Stomach (tissue), 4 donors: ENCODE measurements around the gene UNC45A.

Source experiments
- EP300 ChIP-seq: sonication (generic); formaldehyde crosslinking; IDR thresholded peaks from one replicate; pipeline ENCODE4 v1.6.1; 2017; ENCODE audit warnings: antibody characterized with exemption
- POLR2A ChIP-seq, 4 donors: fragments of 450-650 bp; IDR thresholded peaks; one replicate each; pipeline ENCODE4 v1.6.1; 2016; ENCODE audit warnings: antibody characterized with exemption in 4 of 4, control low read depth in 2 of 4, mild to moderate bottlenecking in 1 of 4, moderate library complexity in 1 of 4
- POLR2AphosphoS5 ChIP-seq, 3 donors: sonication (generic); formaldehyde crosslinking; IDR thresholded peaks; one replicate each; pipeline ENCODE4 v1.6.1; 2016; ENCODE audit warnings: antibody characterized with exemption in 3 of 3
- TF ChIP-seq, protein P1 (sequence below), 7 experiments: fragments of 450-650 bp in 4 of 7; fragments of 200-600 bp in 3 of 7; sonication (generic) in 3 of 7; IDR thresholded peaks; one replicate each; pipeline ENCODE4 v1.5.1; 2016 to 2019; ENCODE audit warnings: antibody characterized with exemption in 7 of 7, control low read depth in 2 of 7, mild to moderate bottlenecking in 1 of 7

DNA sequence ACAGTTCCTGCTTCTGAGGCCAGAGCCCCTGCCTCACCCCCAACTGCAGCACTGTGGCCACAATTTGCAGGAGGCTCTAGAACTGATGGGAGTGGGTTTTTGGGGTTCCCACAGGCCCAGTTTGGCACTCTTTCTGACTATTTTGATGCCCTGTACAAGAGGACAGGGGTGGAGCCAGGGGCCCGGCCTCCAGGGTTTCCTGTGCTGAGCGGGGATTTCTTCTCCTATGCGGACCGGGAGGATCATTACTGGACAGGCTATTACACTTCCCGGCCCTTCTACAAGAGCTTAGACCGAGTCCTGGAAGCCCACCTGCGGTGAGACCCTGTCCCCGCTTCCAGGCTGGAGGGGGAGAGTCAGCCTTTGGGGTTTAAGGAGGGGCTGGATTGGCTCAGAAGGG is 25.1 kb upstream of the UNC45A start:
- TF ChIP-seq POLR2A (IDR thresholded peaks at IDR 0.05) (no peak), POLR2AphosphoS5 (IDR thresholded peaks at IDR 0.05) (no peak), EP300 (no peak)
- TF ChIP-seq, protein P1, sequence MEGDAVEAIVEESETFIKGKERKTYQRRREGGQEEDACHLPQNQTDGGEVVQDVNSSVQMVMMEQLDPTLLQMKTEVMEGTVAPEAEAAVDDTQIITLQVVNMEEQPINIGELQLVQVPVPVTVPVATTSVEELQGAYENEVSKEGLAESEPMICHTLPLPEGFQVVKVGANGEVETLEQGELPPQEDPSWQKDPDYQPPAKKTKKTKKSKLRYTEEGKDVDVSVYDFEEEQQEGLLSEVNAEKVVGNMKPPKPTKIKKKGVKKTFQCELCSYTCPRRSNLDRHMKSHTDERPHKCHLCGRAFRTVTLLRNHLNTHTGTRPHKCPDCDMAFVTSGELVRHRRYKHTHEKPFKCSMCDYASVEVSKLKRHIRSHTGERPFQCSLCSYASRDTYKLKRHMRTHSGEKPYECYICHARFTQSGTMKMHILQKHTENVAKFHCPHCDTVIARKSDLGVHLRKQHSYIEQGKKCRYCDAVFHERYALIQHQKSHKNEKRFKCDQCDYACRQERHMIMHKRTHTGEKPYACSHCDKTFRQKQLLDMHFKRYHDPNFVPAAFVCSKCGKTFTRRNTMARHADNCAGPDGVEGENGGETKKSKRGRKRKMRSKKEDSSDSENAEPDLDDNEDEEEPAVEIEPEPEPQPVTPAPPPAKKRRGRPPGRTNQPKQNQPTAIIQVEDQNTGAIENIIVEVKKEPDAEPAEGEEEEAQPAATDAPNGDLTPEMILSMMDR (IDR thresholded peaks at IDR 0.05) = no peak
